ENCODE data around the gene TRAPPC13.

Gene TRAPPC13

GRCh38 chr5:65682148-65682547 is 57.3 kb downstream of the TRAPPC13 start:
- no peak for DNase-seq (ENCODE audit: low read depth, low spot score)

GRCh38 chr5:65693121-65693520 is 68.3 kb downstream of the TRAPPC13 start:
- no peak for DNase-seq (ENCODE audit: low read depth, low spot score)

DNA sequence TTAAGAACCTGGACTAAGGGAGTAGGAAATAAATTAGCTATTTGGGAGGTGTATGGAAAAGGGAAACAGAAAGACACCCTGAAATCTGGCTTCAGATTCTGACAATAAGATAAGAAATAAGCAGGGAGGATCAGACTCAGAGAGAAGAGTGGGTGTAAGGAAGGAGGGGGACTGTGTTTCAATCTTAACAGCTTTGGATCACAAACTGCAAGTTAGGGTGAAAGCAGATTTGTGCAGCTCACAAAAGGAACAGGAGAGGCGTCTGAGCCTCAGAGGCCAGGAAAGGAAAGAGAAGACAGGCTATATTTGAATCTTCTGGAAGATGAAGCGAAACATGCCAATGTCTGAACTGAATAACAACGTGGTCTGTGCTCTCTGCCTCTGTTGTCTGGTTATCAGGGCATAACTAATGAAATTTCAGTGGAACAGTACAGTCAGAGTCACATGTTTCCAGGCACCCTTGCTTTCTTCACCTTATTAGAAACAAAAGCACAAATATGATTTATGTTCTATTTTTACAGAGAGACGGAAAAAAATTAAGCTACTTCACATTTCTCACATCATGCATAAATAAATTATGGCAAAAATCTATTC is 70.4 kb downstream of the TRAPPC13 start:
- DNase-seq (ENCODE audit: low read depth, low spot score): no peak

- DNase-seq (ENCODE audit: low read depth, low spot score): no peak
These were observed 71.1 kb downstream of the TRAPPC13 start for GRCh38 chr5:65695896-65696295.

GRCh38 chr5:65696892-65697291 is 72.1 kb downstream of the TRAPPC13 start:
- no peak for DNase-seq (ENCODE audit: low read depth, low spot score)

- no peak for DNase-seq (ENCODE audit: low read depth, low spot score)
These were observed 74.5 kb downstream of the TRAPPC13 start for GRCh38 chr5:65699338-65699737.

GRCh38 chr5:65702036-65702435 is 77.2 kb downstream of the TRAPPC13 start:
- DNase-seq (ENCODE audit: low read depth, low spot score): no peak

DNA sequence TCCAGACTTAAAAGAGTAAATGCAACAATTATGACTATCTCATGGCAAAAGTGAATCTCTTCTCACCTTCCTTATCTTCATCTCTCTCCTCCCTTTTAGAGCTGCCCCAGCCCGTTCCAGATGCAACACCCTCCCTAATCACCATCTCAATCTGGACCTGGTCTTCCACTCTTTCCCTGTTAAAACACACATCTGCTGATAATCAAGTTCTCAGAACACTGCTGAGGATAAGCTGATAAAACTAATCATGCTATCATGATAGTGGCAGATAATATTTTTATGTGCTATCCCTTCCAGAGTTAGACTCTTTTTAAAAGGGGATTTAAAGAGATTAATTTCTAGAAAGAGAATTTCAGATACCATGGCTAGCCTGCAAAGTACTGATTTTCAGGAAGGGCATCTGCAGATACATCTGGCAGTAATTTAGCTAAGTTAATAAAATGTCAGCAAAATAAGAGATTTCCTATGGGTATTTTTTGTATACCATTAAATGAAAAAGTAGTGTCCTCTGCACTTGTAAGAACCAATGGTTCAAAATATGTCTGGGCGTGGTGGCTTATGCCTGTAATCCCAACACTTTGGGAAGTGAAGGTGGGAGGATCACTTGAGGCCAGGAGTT is 79.9 kb downstream of the TRAPPC13 start:
- no peak for DNase-seq (ENCODE audit: low read depth, low spot score)

DNA sequence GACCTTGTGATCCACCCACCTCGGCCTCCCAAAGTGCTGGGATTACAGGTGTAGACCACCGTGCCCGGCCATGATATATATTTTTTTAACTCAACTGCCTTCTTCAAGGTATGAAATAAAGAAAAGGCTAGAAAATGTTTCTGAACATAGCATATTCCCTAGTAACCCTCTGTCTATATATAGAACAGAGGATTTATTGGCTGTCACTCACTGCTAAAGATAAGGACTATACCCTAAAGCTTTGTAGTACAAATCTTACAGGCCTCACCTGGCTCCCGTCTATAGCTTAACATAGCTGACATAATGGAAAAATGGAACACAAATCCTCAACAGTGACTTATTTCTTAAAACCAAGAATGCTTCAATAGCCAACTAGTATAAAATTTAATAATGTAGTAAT is 82.8 kb downstream of the TRAPPC13 start:
- no peak for DNase-seq (ENCODE audit: low read depth, low spot score)

- no peak for DNase-seq (ENCODE audit: low read depth, low spot score)
These were observed 83.3 kb downstream of the TRAPPC13 start for GRCh38 chr5:65708145-65708544.
